ENCODE measurements around the gene PRKAG1.

PRKAG1 gene

GRCh38 chr12:49040364-49040855, 21.8 kb upstream of the PRKAG1 start:
- POLR2A ChIA-PET: interaction anchor here (0.5 to 1.5 kb wide), 2 partner anchors 9 to 61 kb away, joined by 3 to 6 read pairs; no protein-coding TSS in a partner anchor
- H3K27ac ChIP-seq (ENCODE audit: extremely low read depth, low read depth, low read length): no peak overlapping the region
- no peaks in the 10 kb centered on the region for H3K4me1 ChIP-seq (ENCODE audit: control insufficient read depth, insufficient read depth, low read length)
- H3K9me3 ChIP-seq (ENCODE audit: control insufficient read depth, insufficient read depth, low read depth, low read length): no peaks in the 10 kb centered on the region
- CTCF ChIA-PET: interaction anchor here (0.5 to 1.6 kb wide), 3 partner anchors 38 to 52 kb away, joined by 3 to 5 read pairs (median 4); no protein-coding TSS in a partner anchor
- H3K36me3 ChIP-seq (ENCODE audit: control insufficient read depth in 2 of 2, insufficient read depth in 1 of 2, low read length in 2 of 2): peaks cover 21 to 97% of the 10 kb centered on the region in 2 experiments
- H3K4me3 ChIP-seq (ENCODE audit: low read depth, low read length): no peak overlapping the region
- 0 out of 2 replicates have a peak, but pooled peaks have one; percentile 43 for TF ChIP-seq HIC1 (tag by site-specific recombination; IDR thresholded peaks at IDR 0.05)
- TF ChIP-seq, protein P1, sequence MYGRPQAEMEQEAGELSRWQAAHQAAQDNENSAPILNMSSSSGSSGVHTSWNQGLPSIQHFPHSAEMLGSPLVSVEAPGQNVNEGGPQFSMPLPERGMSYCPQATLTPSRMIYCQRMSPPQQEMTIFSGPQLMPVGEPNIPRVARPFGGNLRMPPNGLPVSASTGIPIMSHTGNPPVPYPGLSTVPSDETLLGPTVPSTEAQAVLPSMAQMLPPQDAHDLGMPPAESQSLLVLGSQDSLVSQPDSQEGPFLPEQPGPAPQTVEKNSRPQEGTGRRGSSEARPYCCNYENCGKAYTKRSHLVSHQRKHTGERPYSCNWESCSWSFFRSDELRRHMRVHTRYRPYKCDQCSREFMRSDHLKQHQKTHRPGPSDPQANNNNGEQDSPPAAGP (tag by site-specific recombination; IDR thresholded peaks at IDR 0.05): no peak
- TF ChIP-seq ZNF555 (tag by site-specific recombination; conservative IDR thresholded peaks at IDR 0.05): no peak
- TF ChIP-seq ZNF529 (tag by site-specific recombination; IDR thresholded peaks at IDR 0.05; ENCODE audit: insufficient replicate concordance): no peak
- TF ChIP-seq, protein P2, sequence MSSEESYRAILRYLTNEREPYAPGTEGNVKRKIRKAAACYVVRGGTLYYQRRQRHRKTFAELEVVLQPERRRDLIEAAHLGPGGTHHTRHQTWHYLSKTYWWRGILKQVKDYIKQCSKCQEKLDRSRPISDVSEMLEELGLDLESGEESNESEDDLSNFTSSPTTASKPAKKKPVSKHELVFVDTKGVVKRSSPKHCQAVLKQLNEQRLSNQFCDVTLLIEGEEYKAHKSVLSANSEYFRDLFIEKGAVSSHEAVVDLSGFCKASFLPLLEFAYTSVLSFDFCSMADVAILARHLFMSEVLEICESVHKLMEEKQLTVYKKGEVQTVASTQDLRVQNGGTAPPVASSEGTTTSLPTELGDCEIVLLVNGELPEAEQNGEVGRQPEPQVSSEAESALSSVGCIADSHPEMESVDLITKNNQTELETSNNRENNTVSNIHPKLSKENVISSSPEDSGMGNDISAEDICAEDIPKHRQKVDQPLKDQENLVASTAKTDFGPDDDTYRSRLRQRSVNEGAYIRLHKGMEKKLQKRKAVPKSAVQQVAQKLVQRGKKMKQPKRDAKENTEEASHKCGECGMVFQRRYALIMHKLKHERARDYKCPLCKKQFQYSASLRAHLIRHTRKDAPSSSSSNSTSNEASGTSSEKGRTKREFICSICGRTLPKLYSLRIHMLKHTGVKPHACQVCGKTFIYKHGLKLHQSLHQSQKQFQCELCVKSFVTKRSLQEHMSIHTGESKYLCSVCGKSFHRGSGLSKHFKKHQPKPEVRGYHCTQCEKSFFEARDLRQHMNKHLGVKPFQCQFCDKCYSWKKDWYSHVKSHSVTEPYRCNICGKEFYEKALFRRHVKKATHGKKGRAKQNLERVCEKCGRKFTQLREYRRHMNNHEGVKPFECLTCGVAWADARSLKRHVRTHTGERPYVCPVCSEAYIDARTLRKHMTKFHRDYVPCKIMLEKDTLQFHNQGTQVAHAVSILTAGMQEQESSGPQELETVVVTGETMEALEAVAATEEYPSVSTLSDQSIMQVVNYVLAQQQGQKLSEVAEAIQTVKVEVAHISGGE (tag by site-specific recombination; conservative IDR thresholded peaks at IDR 0.05; ENCODE audit: low read depth): no peak

GRCh38 chr12:49039421-49040363, 21.1 kb upstream of the PRKAG1 start:
- H3K4me3 ChIP-seq (ENCODE audit: low read depth, low read length): no peak overlapping the region
- ChIA-PET CTCF (interaction anchor here (1.6 kb wide), 1 partner anchor 43 kb away, joined by 4 read pairs; no protein-coding TSS in a partner anchor), POLR2A (interaction anchor here (1.4 to 1.5 kb wide), 2 partner anchors 8 to 17 kb away, joined by 4 to 6 read pairs; no protein-coding TSS in a partner anchor)
- H3K9me3 ChIP-seq (ENCODE audit: control insufficient read depth, insufficient read depth, low read depth, low read length): no peaks in the 10 kb centered on the region
- no peaks in the 10 kb centered on the region for H3K4me1 ChIP-seq (ENCODE audit: control insufficient read depth, insufficient read depth, low read length)
- peaks cover 19 to 97% of the 10 kb centered on the region in 2 experiments for H3K36me3 ChIP-seq (ENCODE audit: control insufficient read depth in 2 of 2, insufficient read depth in 1 of 2, low read length in 2 of 2)
- TF ChIP-seq FEZF1 (tag by site-specific recombination; IDR thresholded peaks at IDR 0.05) (no peak), HOXA7 (CRISPR knock-in tag; IDR thresholded peaks at IDR 0.05; ENCODE audit: borderline replicate concordance) (no peak), KLF16 (tag by site-specific recombination; IDR thresholded peaks at IDR 0.05) (no peak), ZNF169 (tag by site-specific recombination; IDR thresholded peaks at IDR 0.05) (no peak), ZNF561 (tag by site-specific recombination; IDR thresholded peaks at IDR 0.05; ENCODE audit: borderline replicate concordance) (no peak), ZNF211 (tag by site-specific recombination; IDR thresholded peaks at IDR 0.05; ENCODE audit: low read depth) (no peak), ZNF18 (tag by site-specific recombination; IDR thresholded peaks at IDR 0.05) (no peak), ZNF830 (tag by site-specific recombination; IDR thresholded peaks at IDR 0.05; ENCODE audit: low read depth) (no peak), ZNF423 (tag by site-specific recombination; IDR thresholded peaks at IDR 0.05) (no peak)
- H3K27ac ChIP-seq (ENCODE audit: extremely low read depth, low read depth, low read length): no peak overlapping the region

Measured in HEK293 (cell line).